WTC11 (cell line): Measurements from ENCODE around the gene FEZF1. TPM values are rescaled to one million over a fixed set of nuclear protein-coding genes. Genes with fewer than 3 reads are reported as not detected.

ENCODE experiments used
- ATAC-seq: fragments of 200-7000 bp; cut with Tn5 transposase; 2 replicates; pipeline ENCODE4 v1.10.0; 2021; ENCODE audit warnings: mild to moderate bottlenecking, moderate library complexity
- CTCF ChIA-PET: fragments of 300-600 bp; sonication (Branson Sonifier 250); formaldehyde crosslinking; loops from one replicate; lab custom pipeline; 2021; ENCODE audit warnings: antibody characterized with exemption; lab: Charles Lee
- POLR2A ChIA-PET: fragments of 350-600 bp; sonication (Branson Sonifier 250); formaldehyde crosslinking; loops from one replicate; lab custom pipeline; 2021; ENCODE audit warnings: antibody characterized with exemption; lab: Charles Lee
- DNase-seq: peaks from one replicate; pipeline ENCODE4 v3.0.0; 2021; ENCODE audit warnings: low spot score
- H3K27ac Mint-ChIP-seq: 2 replicates; pipeline ENCODE4 v1.8.0; 2021; ENCODE audit warnings: mixed read lengths
- H3K27me3 Mint-ChIP-seq: 2 replicates; pipeline ENCODE4 v1.8.0; 2021; ENCODE audit warnings: low read depth, mild to moderate bottlenecking, moderate library complexity, mixed read lengths
- H3K36me3 Mint-ChIP-seq: 2 replicates; pipeline ENCODE4 v1.8.0; 2021; ENCODE audit warnings: mixed read lengths
- H3K4me1 Mint-ChIP-seq: 2 replicates; pipeline ENCODE4 v1.8.0; 2022; ENCODE audit warnings: mixed read lengths
- H3K4me3 Mint-ChIP-seq: 2 replicates; pipeline ENCODE4 v1.8.0; 2021; ENCODE audit warnings: mild to moderate bottlenecking, moderate library complexity, mixed read lengths
- H3K9me3 Mint-ChIP-seq: 2 replicates; pipeline ENCODE4 v1.8.0; 2021; ENCODE audit warnings: mixed read lengths
- ATF3 ChIP-seq: sonication (generic); formaldehyde crosslinking; conservative IDR thresholded peaks from 2 replicates; pipeline ENCODE4 v1.8.1; 2022; ENCODE audit warnings: mild to moderate bottlenecking, missing genetic modification reagents
- ATF6 ChIP-seq: sonication (generic); formaldehyde crosslinking; IDR thresholded peaks from 2 replicates; pipeline ENCODE4 v1.8.1; 2023; ENCODE audit warnings: mild to moderate bottlenecking, missing genetic modification reagents
- CDX4 ChIP-seq: fragments of 250-450 bp; sonication (Bioruptor Pico); IDR thresholded peaks from 2 replicates; pipeline ENCODE4 v1.9.0; 2021; ENCODE audit warnings: moderate library complexity, mild to moderate bottlenecking, inconsistent platforms, borderline replicate concordance
- EMX1 ChIP-seq: fragments of 250-450 bp; sonication (Bioruptor Pico); IDR thresholded peaks from 2 replicates; pipeline ENCODE4 v1.8.0; 2021; ENCODE audit warnings: mild to moderate bottlenecking
- ESRRA ChIP-seq: sonication (generic); formaldehyde crosslinking; IDR thresholded peaks from 2 replicates; pipeline ENCODE4 v1.8.1; 2022; ENCODE audit warnings: mild to moderate bottlenecking, missing genetic modification reagents, borderline replicate concordance
- ETV6 ChIP-seq: sonication (generic); formaldehyde crosslinking; IDR thresholded peaks from 2 replicates; pipeline ENCODE4 v1.8.1; 2022; ENCODE audit warnings: mild to moderate bottlenecking, missing genetic modification reagents
- FOXJ3 ChIP-seq: sonication (generic); formaldehyde crosslinking; IDR thresholded peaks from 2 replicates; pipeline ENCODE4 v1.9.0; 2021; ENCODE audit warnings: missing genetic modification reagents, mild to moderate bottlenecking, borderline replicate concordance
- GRHL2 ChIP-seq: fragments of 250-450 bp; sonication (Bioruptor Pico); IDR thresholded peaks from 2 replicates; pipeline ENCODE4 v1.8.0; 2022; ENCODE audit warnings: mild to moderate bottlenecking, moderate library complexity; ENCODE audit not compliant: insufficient replicate concordance, severe bottlenecking
- HMGA2 ChIP-seq: fragments of 250-450 bp; sonication (Bioruptor Pico); IDR thresholded peaks from 2 replicates; pipeline ENCODE4 v1.4.0; 2021; ENCODE audit warnings: mild to moderate bottlenecking, moderate library complexity
- IRF1 ChIP-seq: sonication (generic); formaldehyde crosslinking; IDR thresholded peaks from 2 replicates; pipeline ENCODE4 v1.8.0; 2023; ENCODE audit warnings: missing genetic modification reagents
- JAZF1 ChIP-seq: fragments of 250-450 bp; sonication (Bioruptor Pico); IDR thresholded peaks from 2 replicates; pipeline ENCODE4 v1.9.0; 2021; ENCODE audit warnings: moderate library complexity, mild to moderate bottlenecking, inconsistent platforms
- JUN ChIP-seq: sonication (generic); formaldehyde crosslinking; IDR thresholded peaks from 2 replicates; pipeline ENCODE4 v1.8.0; 2023; ENCODE audit warnings: mild to moderate bottlenecking, missing genetic modification reagents
- MLX ChIP-seq: sonication (generic); formaldehyde crosslinking; IDR thresholded peaks from 2 replicates; pipeline ENCODE4 v1.8.1; 2023; ENCODE audit warnings: mild to moderate bottlenecking, missing genetic modification reagents, moderate library complexity
- NR1H2 ChIP-seq: sonication (generic); formaldehyde crosslinking; IDR thresholded peaks from 2 replicates; pipeline ENCODE4 v1.9.0; 2021; ENCODE audit warnings: mild to moderate bottlenecking, moderate library complexity, missing genetic modification reagents
- OVOL2 ChIP-seq: fragments of 250-450 bp; sonication (Bioruptor Pico); IDR thresholded peaks from 2 replicates; pipeline ENCODE4 v1.9.0; 2021; ENCODE audit warnings: mild to moderate bottlenecking, borderline replicate concordance
- PREB ChIP-seq: sonication (generic); formaldehyde crosslinking; IDR thresholded peaks from 2 replicates; pipeline ENCODE4 v1.8.1; 2022; ENCODE audit warnings: mild to moderate bottlenecking, missing genetic modification reagents, moderate library complexity, borderline replicate concordance
- TEAD1 ChIP-seq: sonication (generic); formaldehyde crosslinking; IDR thresholded peaks from 2 replicates; pipeline ENCODE4 v1.8.0; 2022; ENCODE audit warnings: mild to moderate bottlenecking, missing genetic modification reagents
- TP53 ChIP-seq: sonication (generic); formaldehyde crosslinking; IDR thresholded peaks from 2 replicates; pipeline ENCODE4 v1.8.1; 2023; ENCODE audit warnings: mild to moderate bottlenecking, missing genetic modification reagents
- USF1 ChIP-seq: sonication (generic); formaldehyde crosslinking; IDR thresholded peaks from 2 replicates; pipeline ENCODE4 v1.8.0; 2022; ENCODE audit warnings: mild to moderate bottlenecking, missing genetic modification reagents
- ZNF232 ChIP-seq: sonication (generic); formaldehyde crosslinking; IDR thresholded peaks from 2 replicates; pipeline ENCODE4 v1.8.0; 2022; ENCODE audit warnings: mild to moderate bottlenecking, missing genetic modification reagents
- ZNF317 ChIP-seq: sonication (generic); formaldehyde crosslinking; IDR thresholded peaks from 2 replicates; pipeline ENCODE4 v1.8.1; 2023; ENCODE audit warnings: low read depth, mild to moderate bottlenecking, moderate library complexity, missing genetic modification reagents, borderline replicate concordance
- ZNF671 ChIP-seq: fragments of 250-450 bp; sonication (Bioruptor Pico); IDR thresholded peaks from 2 replicates; pipeline ENCODE4 v1.8.0; 2021; ENCODE audit warnings: mild to moderate bottlenecking
- total RNA-seq: library from RNA; stranded (reverse); gene quantifications from 3 replicates; pipeline ENCODE4 v1.2.3, GENCODE V29; 2021

The FEZF1 gene
- total RNA-seq, 1 experiment from 2014 or later, result 20.0 TPM

- TF ChIP-seq JUN (CRISPR knock-in tag), result peak; percentile 50; the same call in 1 of the 2 replicates
- TF ChIP-seq EMX1 (CRISPR knock-in tag), result no peak
- peak; percentile 5; the same call in 1 of the 2 replicates for TF ChIP-seq TEAD1 (CRISPR knock-in tag)
- TF ChIP-seq CDX4 (CRISPR knock-in tag), result no peak
- TF ChIP-seq GRHL2 (CRISPR knock-in tag), result no peak
- TF ChIP-seq MLX (CRISPR knock-in tag), result no peak
- no peak for TF ChIP-seq ZNF671 (CRISPR knock-in tag)
- no peak for TF ChIP-seq ZNF317 (CRISPR knock-in tag)
- TF ChIP-seq IRF1 (CRISPR knock-in tag), result no peak
- TF ChIP-seq OVOL2, result no peak
- peak; percentile 96 for TF ChIP-seq ETV6
- no peak for TF ChIP-seq NR1H2 (CRISPR knock-in tag)
- TF ChIP-seq ATF6 (CRISPR knock-in tag), result no peak
- no peak for TF ChIP-seq HMGA2 (CRISPR knock-in tag)
Observed at GRCh38 chr7:122305475-122306319, 1.1 kb upstream of the FEZF1 start (continued).

- H3K4me3 Mint-ChIP-seq, result peak overlapping the region; percentile 92
- no peak for ATAC-seq
Observed at GRCh38 chr7:122304996-122305421, 459 bp upstream of the FEZF1 start.

More at GRCh38 chr7:122304996-122305421, 459 bp upstream of the FEZF1 start:
- no peak for TF ChIP-seq PREB (CRISPR knock-in tag)
- no peak for TF ChIP-seq USF1 (CRISPR knock-in tag)
- no peak for TF ChIP-seq EMX1 (CRISPR knock-in tag)
- no peak for TF ChIP-seq ZNF232 (CRISPR knock-in tag)
- no peak for TF ChIP-seq MLX (CRISPR knock-in tag)
- no peak for TF ChIP-seq JAZF1 (CRISPR knock-in tag)
- no peak for TF ChIP-seq FOXJ3 (CRISPR knock-in tag)
- no peak for TF ChIP-seq TP53
- TF ChIP-seq ESRRA (CRISPR knock-in tag), result no peak
- TF ChIP-seq ATF3 (CRISPR knock-in tag), result no peak
- no peaks in the 10 kb centered on the region for H3K9me3 Mint-ChIP-seq
- H3K27ac Mint-ChIP-seq, result peak overlapping the region; percentile 89
- ChIA-PET POLR2A (interaction anchor here (1.2 kb wide), 1 partner anchor 207 kb away, joined by 3 read pairs; no protein-coding TSS in a partner anchor), CTCF (interaction anchor here (0.6 to 2.2 kb wide), 4 partner anchors 9 to 495 kb away, joined by 3 to 6 read pairs (median 4); no protein-coding TSS in a partner anchor)
- H3K36me3 Mint-ChIP-seq, result no peaks in the 10 kb centered on the region
- peaks cover 54% of the 10 kb centered on the region for H3K4me1 Mint-ChIP-seq
- peaks cover 96% of the 10 kb centered on the region for H3K27me3 Mint-ChIP-seq
- DNase-seq, result peak; percentile 35
